ENCODE measurements around the gene ILKAP. TPM values are rescaled to one million over a fixed set of nuclear protein-coding genes. Genes with fewer than 3 reads are reported as not detected.

Gene ILKAP
- total and polyA plus RNA-seq, 2 experiments from 2014 or later, result 25.9 to 37.5 TPM

GRCh38 chr2:238242731-238243495, 39.4 kb upstream of the ILKAP start:
- Histone ChIP-seq H2AFZ (no peak overlapping the region), H3K4me1 (ENCODE audit: insufficient read depth) (peaks cover 32% of the 10 kb centered on the region), H3K9me3 (ENCODE audit: low read depth) (no peaks in the 10 kb centered on the region), H3K27ac (peak overlapping the region; percentile 64), H3K27me3 (peaks cover 9% of the 10 kb centered on the region), H3K79me2 (no peaks in the 10 kb centered on the region), H3K36me3 (replicated peaks; ENCODE audit: insufficient read depth, low read depth) (no peaks in the 10 kb centered on the region), H3K9me2 (replicated peaks; ENCODE audit: insufficient read depth) (no peaks in the 10 kb centered on the region), H4K20me1 (ENCODE audit: insufficient read depth, poor library complexity, severe bottlenecking) (no peaks in the 10 kb centered on the region), H3K4me2 (peak overlapping the region; percentile 11), H3K4me3 (no peak overlapping the region)
- TF ChIP-seq CTCF (IDR thresholded peaks at IDR 0.05; ENCODE audit: poor library complexity), result no peak
- TF ChIP-seq EZH2phosphoT487 (IDR thresholded peaks at IDR 0.05; ENCODE audit: low read depth, severe bottlenecking, unreplicated experiment), result no peak
- TF ChIP-seq EZH2 (IDR thresholded peaks at IDR 0.05; ENCODE audit: borderline replicate concordance), result no peak
- WGBS (ENCODE audit: low lambda C conversion rate, missing lambda C conversion rate), result 41% methylated on average over 7 of the region's 7 CpGs
- DNase-seq (ENCODE audit: low spot score), result peak; percentile 59

GRCh38 chr2:238241970-238242369, 38.5 kb upstream of the ILKAP start:
- H3K9me2 ChIP-seq (replicated peaks; ENCODE audit: insufficient read depth), result no peaks in the 10 kb centered on the region
- H3K4me1 ChIP-seq (ENCODE audit: insufficient read depth), result peaks cover 32% of the 10 kb centered on the region
- peak overlapping the region; percentile 64 for H3K27ac ChIP-seq
- no peaks in the 10 kb centered on the region for H3K9me3 ChIP-seq (ENCODE audit: low read depth)
- H4K20me1 ChIP-seq (ENCODE audit: insufficient read depth, poor library complexity, severe bottlenecking), result no peaks in the 10 kb centered on the region
- WGBS (ENCODE audit: low lambda C conversion rate, missing lambda C conversion rate), result 74% methylated on average over 2 of the region's 2 CpGs
- no peak overlapping the region for H3K4me2 ChIP-seq
- H3K36me3 ChIP-seq (replicated peaks; ENCODE audit: insufficient read depth, low read depth), result no peaks in the 10 kb centered on the region
- H3K27me3 ChIP-seq, result peaks cover 14% of the 10 kb centered on the region
- no peak overlapping the region for H2AFZ ChIP-seq
- DNase-seq (ENCODE audit: low spot score), result no peak
- H3K4me3 ChIP-seq, result no peak overlapping the region
- no peaks in the 10 kb centered on the region for H3K79me2 ChIP-seq
- TF ChIP-seq EZH2phosphoT487 (IDR thresholded peaks at IDR 0.05; ENCODE audit: low read depth, severe bottlenecking, unreplicated experiment) (no peak), EZH2 (IDR thresholded peaks at IDR 0.05; ENCODE audit: borderline replicate concordance) (no peak), CTCF (IDR thresholded peaks at IDR 0.05; ENCODE audit: poor library complexity) (no peak)

DNA sequence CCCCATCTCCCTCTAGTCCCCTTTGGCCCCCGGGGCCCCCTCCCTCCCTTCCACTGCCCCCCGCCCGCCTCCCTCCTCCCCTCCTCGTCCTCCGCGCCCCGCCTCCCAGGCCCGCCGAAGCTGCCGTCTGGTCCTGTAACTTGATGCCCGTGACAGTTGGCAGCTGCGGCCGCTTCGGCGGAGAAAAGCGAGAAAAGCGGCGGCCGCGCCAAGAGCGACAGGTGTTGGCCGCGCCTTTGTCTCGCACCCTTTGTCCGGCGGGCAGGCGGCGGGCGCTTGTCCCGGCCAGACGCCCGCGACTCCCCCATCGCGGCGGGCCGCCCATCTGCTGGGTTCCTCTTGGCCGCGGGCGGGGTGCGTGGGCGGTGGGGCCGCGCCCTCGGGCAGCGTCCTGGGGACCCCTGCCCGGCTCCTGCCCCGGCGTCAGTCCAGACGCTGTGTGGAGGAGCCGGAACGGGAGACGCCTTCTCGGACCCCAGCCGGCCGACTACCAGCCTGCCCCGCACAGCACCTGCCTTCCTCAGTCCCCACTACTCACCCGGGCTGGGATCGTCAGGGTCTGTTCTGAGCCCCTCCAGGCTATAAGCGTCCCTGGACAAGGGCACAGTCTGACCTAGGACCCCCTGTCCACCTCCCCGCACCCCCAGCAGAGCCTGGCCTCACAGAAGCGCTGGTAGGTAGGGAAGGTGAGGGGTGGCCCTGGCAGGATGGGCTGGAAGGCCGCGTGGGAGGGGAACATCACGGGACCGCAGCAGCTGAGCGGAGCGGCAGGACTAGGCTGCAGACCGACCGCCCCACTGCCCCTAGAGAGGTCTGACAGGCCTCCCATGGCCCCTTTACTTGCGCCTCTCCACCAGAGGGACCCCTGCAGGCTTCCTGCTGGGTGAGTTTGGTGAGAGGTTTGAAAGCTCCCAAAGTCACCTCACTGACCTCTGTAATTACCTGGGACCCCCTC, 37.5 kb upstream of the ILKAP start:
- H3K4me1 ChIP-seq (ENCODE audit: insufficient read depth), result peaks cover 32% of the 10 kb centered on the region
- no peak for TF ChIP-seq EZH2phosphoT487 (IDR thresholded peaks at IDR 0.05; ENCODE audit: low read depth, severe bottlenecking, unreplicated experiment)
- no peak for TF ChIP-seq EZH2 (IDR thresholded peaks at IDR 0.05; ENCODE audit: borderline replicate concordance)
- TF ChIP-seq CTCF (IDR thresholded peaks at IDR 0.05; ENCODE audit: poor library complexity), result no peak
- H3K4me3 ChIP-seq, result peak overlapping the region; percentile 30
- DNase-seq (ENCODE audit: low spot score), result peak; percentile 84
- no peaks in the 10 kb centered on the region for H4K20me1 ChIP-seq (ENCODE audit: insufficient read depth, poor library complexity, severe bottlenecking)
- H3K9me3 ChIP-seq (ENCODE audit: low read depth), result no peaks in the 10 kb centered on the region
- peak overlapping the region; percentile 99 for H3K4me2 ChIP-seq
- no peak overlapping the region for H2AFZ ChIP-seq
- H3K36me3 ChIP-seq (replicated peaks; ENCODE audit: insufficient read depth, low read depth), result no peaks in the 10 kb centered on the region
- 8% methylated on average over 61 of the region's 71 CpGs for WGBS (ENCODE audit: low lambda C conversion rate, missing lambda C conversion rate)
- peaks cover 14% of the 10 kb centered on the region for H3K27me3 ChIP-seq
- H3K79me2 ChIP-seq, result no peaks in the 10 kb centered on the region
- H3K27ac ChIP-seq, result no peak overlapping the region
- H3K9me2 ChIP-seq (replicated peaks; ENCODE audit: insufficient read depth), result no peaks in the 10 kb centered on the region
